ENCODE data around the gene TMEM209. TPM values are rescaled to one million over a fixed set of nuclear protein-coding genes. Genes with fewer than 3 reads are reported as not detected.

Gene TMEM209
- total RNA-seq, 1 donor from 2014 or later = 36.1 TPM

DNA sequence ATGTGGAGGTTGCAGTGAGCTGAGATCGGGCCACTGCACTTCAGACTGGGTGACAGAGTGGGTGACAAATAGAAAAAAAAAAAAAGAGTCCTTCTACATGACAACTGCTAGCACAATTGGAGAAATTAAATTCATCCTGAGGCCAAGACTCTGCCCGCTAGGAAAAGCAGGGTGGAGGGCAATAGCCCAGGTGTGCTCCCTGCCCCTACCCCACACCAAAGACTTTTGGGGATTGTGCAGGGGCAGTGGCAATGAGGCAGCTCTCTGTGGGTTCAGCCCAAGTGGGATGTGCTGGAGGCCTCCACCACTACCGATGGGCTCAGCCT is 61.3 kb downstream of the TMEM209 start:
- no peak for DNase-seq (ENCODE audit: extremely low spot score, unreplicated experiment)
- H3K27ac Mint-ChIP-seq = peak overlapping the region; percentile 91
- no peaks in the 10 kb centered on the region for H3K27me3 Mint-ChIP-seq
- TF ChIP-seq, protein P1, sequence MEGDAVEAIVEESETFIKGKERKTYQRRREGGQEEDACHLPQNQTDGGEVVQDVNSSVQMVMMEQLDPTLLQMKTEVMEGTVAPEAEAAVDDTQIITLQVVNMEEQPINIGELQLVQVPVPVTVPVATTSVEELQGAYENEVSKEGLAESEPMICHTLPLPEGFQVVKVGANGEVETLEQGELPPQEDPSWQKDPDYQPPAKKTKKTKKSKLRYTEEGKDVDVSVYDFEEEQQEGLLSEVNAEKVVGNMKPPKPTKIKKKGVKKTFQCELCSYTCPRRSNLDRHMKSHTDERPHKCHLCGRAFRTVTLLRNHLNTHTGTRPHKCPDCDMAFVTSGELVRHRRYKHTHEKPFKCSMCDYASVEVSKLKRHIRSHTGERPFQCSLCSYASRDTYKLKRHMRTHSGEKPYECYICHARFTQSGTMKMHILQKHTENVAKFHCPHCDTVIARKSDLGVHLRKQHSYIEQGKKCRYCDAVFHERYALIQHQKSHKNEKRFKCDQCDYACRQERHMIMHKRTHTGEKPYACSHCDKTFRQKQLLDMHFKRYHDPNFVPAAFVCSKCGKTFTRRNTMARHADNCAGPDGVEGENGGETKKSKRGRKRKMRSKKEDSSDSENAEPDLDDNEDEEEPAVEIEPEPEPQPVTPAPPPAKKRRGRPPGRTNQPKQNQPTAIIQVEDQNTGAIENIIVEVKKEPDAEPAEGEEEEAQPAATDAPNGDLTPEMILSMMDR (conservative IDR thresholded peaks at IDR 0.05) = no peak
- H3K4me1 Mint-ChIP-seq (ENCODE audit: unreplicated experiment) = peaks cover 47% of the 10 kb centered on the region
- no peak overlapping the region for H3K4me3 Mint-ChIP-seq
- peaks cover 6% of the 10 kb centered on the region for H3K36me3 Mint-ChIP-seq
- H3K9me3 Mint-ChIP-seq = no peaks in the 10 kb centered on the region

DNA sequence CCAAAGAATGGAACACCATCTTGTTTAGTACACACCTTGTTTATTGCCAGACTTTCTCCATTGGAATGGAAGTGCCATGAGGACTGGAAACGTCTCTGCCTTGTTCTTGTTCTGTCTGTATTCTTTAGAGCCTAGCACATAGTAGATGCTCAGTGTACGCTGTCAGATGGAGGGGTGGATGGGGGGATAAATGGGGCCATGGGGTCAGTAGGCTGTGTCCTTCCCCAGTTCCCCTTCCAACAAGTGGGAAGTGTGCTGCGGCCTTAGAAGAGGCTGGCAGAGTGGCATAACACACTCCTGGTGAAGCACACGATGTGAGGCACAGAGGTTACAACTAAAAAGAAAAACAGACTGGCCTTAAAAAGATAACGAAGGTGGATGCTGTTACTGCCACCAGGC is 61.9 kb downstream of the TMEM209 start:
- H3K27ac Mint-ChIP-seq = peak overlapping the region; percentile 74

DNA sequence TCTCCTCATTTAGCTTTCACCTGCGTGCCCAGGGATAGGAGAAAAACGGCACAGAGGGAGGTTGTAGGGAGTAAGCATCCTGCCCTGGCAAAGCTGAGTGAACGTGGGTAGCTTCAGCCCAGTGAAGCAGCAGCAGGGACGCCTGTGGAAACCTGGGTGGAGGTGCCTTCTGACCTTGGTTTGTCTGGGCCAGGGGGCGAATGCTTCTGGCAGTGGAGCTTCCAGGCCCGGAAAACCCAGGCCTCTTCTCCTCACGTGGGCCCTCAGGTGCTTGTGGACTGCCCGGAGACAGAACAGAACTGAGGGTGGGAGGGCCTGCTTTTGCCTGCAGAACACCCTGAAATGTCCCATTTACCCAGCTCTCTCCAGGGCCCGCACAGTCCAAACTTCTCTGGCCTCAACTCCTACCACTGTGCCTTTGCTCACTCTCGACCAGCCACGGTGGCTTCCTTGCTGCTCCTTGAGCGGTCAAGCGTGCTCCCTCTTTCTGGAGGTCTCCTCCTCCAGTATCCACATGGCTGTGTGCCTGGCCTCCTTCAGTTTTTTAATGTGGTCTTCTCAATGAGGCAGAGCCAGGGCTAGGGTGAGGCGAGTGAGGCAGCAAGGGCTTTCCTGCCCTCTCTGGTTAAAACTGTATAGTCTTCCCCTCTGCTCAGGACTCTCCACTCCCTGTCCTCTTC is 62.4 kb downstream of the TMEM209 start:
- H3K4me1 Mint-ChIP-seq (ENCODE audit: unreplicated experiment) = peaks cover 48% of the 10 kb centered on the region
- H3K9me3 Mint-ChIP-seq = no peaks in the 10 kb centered on the region
- H3K36me3 Mint-ChIP-seq = peaks cover 8% of the 10 kb centered on the region
- H3K27ac Mint-ChIP-seq = peak overlapping the region; percentile 74
- H3K27me3 Mint-ChIP-seq = no peaks in the 10 kb centered on the region
- DNase-seq (ENCODE audit: extremely low spot score, unreplicated experiment) = peak; percentile 63
- TF ChIP-seq, protein P1 (conservative IDR thresholded peaks at IDR 0.05) = no peak
- peak overlapping the region; percentile 58 for H3K4me3 Mint-ChIP-seq

More for the DNA sequence above, 61.9 kb downstream of the TMEM209 start:
- Mint-ChIP-seq H3K27me3 (no peaks in the 10 kb centered on the region), H3K36me3 (peaks cover 8% of the 10 kb centered on the region), H3K4me3 (no peak overlapping the region), H3K4me1 (ENCODE audit: unreplicated experiment) (peaks cover 48% of the 10 kb centered on the region), H3K9me3 (no peaks in the 10 kb centered on the region)
- DNase-seq (ENCODE audit: extremely low spot score, unreplicated experiment) = no peak
- TF ChIP-seq, protein P1 (conservative IDR thresholded peaks at IDR 0.05) = no peak

DNA sequence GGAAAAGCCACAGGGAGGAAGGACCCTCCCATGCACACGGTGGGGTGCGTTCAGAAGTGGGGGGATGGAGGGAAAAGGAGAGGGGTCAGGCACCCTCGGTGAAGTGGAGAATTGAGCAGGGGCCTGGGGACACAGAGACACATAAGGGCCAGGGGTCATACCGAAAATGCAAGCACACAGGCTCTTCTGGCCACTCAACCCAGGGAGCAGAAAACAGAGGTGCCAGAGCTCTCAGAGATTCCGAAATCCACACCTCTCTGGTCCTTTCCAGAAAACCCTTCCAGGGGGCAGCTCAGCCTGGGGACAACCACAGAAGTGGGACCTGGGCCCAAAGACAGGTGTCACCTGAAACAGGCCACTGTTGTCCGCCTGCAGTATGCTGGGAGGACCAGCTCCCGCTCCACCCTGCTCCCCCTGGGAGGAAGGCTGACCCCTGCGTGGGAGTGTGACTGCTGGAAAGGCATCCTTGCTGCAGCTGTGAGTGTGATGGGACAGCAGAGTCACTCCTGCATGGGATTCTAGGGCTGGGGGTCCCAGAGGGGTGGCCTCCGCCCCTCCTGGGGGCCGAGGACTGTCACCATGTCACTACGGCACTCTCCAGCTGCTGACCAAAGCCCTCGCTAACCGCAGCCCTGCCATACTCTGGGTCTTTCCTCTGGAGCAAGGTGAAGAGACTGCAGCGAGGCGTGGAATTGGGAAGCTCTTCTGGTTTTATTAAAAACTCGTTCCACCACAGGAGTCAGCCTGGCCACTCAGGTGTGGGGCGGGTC is 63.1 kb downstream of the TMEM209 start:
- peak overlapping the region; percentile 91 for H3K27ac Mint-ChIP-seq
- no peaks in the 10 kb centered on the region for H3K27me3 Mint-ChIP-seq
- H3K36me3 Mint-ChIP-seq = peaks cover 8% of the 10 kb centered on the region
- no peaks in the 10 kb centered on the region for H3K9me3 Mint-ChIP-seq
- TF ChIP-seq, protein P1 (conservative IDR thresholded peaks at IDR 0.05) = no peak
- peak overlapping the region; percentile 86 for H3K4me3 Mint-ChIP-seq
- peaks cover 48% of the 10 kb centered on the region for H3K4me1 Mint-ChIP-seq (ENCODE audit: unreplicated experiment)
- no peak for DNase-seq (ENCODE audit: extremely low spot score, unreplicated experiment)

DNA sequence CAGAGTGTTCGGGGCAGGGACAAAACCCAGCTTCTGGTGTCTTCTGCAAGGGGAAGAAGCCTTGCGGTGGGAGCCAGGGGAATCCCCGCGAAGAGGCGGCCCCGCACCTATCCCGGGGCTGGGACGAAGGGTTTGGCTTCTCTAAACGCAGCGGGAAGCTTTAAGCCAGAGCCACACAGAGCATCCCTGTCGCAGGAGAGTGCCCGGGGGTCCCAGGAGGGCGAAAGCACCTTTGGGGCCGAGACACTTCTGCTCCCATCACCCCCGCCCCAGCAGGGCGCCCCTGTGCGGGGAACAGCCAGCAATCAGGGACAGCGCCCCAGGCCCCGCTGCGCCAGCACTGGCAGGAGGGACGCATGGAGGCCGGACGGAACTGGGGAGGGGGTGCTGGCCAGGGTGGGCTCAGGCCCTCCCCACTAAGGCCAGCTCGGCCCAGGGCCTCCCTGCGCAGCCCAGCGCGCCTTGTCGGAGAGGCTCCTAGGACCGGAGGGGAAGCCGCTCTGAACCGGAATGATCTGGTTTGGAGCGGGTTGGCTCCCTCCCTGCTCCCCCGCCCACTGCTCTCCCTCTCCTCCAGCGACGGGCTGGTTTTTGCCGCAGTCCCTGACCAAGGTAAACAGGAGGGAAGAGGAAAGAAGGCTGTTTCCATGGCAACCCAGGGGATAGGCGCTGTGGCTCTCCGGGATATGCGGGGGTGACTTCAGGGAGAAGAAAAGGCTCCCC is 63.9 kb downstream of the TMEM209 start:
- peak; percentile 86 for DNase-seq (ENCODE audit: extremely low spot score, unreplicated experiment)
- Mint-ChIP-seq H3K27ac (peak overlapping the region; percentile 91), H3K4me1 (ENCODE audit: unreplicated experiment) (peaks cover 48% of the 10 kb centered on the region), H3K9me3 (no peaks in the 10 kb centered on the region), H3K27me3 (no peaks in the 10 kb centered on the region), H3K36me3 (peaks cover 12% of the 10 kb centered on the region), H3K4me3 (peak overlapping the region; percentile 86)
- TF ChIP-seq, protein P1 (conservative IDR thresholded peaks at IDR 0.05) = no peak

All from type B pancreatic cell (in vitro differentiated cells).